Epithelial cell of esophagus (primary cell): ENCODE data around the gene GLIS1.

Experiments
- DNase-seq: peaks from one replicate; pipeline ENCODE4 v3.0.0; 2010; ENCODE audit warnings: low read depth
- H3K4me3 ChIP-seq: 2 replicates; pipeline ENCODE4 v1.5.1; 2011; ENCODE audit warnings: mild to moderate bottlenecking, low read length, control low read depth
- CTCF ChIP-seq: IDR thresholded peaks from 2 replicates; pipeline ENCODE4 v1.5.1; 2011; ENCODE audit warnings: low read depth, mild to moderate bottlenecking, low read length, control low read depth, inconsistent platforms; ENCODE audit not compliant: insufficient read depth; ENCODE audit errors: missing control alignments

GLIS1 gene

GRCh38 chr1:53578358-53578757 lies 160.6 kb downstream of the GLIS1 start:
- no peak for DNase-seq
- no peak overlapping the region for H3K4me3 ChIP-seq
- no peak for TF ChIP-seq CTCF

GRCh38 chr1:53577761-53578100 lies 161.2 kb downstream of the GLIS1 start:
- no peak for DNase-seq
- TF ChIP-seq CTCF = no peak

GRCh38 chr1:53576866-53577760 lies 161.9 kb downstream of the GLIS1 start:
- DNase-seq = no peak
- no peak for TF ChIP-seq CTCF
- H3K4me3 ChIP-seq = no peak overlapping the region

More at GRCh38 chr1:53577761-53578100, 161.2 kb downstream of the GLIS1 start:
- no peak overlapping the region for H3K4me3 ChIP-seq

GRCh38 chr1:53576381-53576801 lies 162.6 kb downstream of the GLIS1 start:
- no peak overlapping the region for H3K4me3 ChIP-seq
- no peak for DNase-seq
- TF ChIP-seq CTCF = no peak

GRCh38 chr1:53575955-53576320 lies 163.0 kb downstream of the GLIS1 start:
- DNase-seq = no peak
- H3K4me3 ChIP-seq = no peak overlapping the region
- TF ChIP-seq CTCF = no peak

GRCh38 chr1:53575141-53575954 lies 163.6 kb downstream of the GLIS1 start:
- no peak for DNase-seq
- no peak for TF ChIP-seq CTCF
- no peak overlapping the region for H3K4me3 ChIP-seq
